ENCODE data around the gene LRP2BP. TPM values are rescaled to one million over a fixed set of nuclear protein-coding genes. Genes with fewer than 3 reads are reported as not detected.

The LRP2BP gene
- total and polyA plus RNA-seq, 2 experiments from 2014 or later, result 0.28 to 1.7 TPM

GRCh38 chr4:185352202-185352601 is 43.5 kb downstream of the LRP2BP start:
- peaks cover 24% of the 10 kb centered on the region for H3K36me3 Mint-ChIP-seq (ENCODE audit: low read depth)
- DNase-seq (ENCODE audit: low spot score) (no peak), ATAC-seq (peak; percentile 29; the same call in 2 of the 3 replicates)
- no peaks in the 10 kb centered on the region for H3K9me3 Mint-ChIP-seq
- no peaks in the 10 kb centered on the region for H3K27me3 Mint-ChIP-seq (ENCODE audit: insufficient read depth, low read depth, poor library complexity)
- no peaks in the 10 kb centered on the region for H3K27me3 ChIP-seq (ENCODE audit: insufficient read depth)
- TF ChIP-seq NANOG (IDR thresholded peaks at IDR 0.05; ENCODE audit: borderline replicate concordance) (no peak), STAT1 (IDR thresholded peaks at IDR 0.05; ENCODE audit: unreplicated experiment) (no peak), EZH2 (IDR thresholded peaks at IDR 0.05; ENCODE audit: low read depth, unreplicated experiment) (no peak), JUNB (IDR thresholded peaks at IDR 0.05; ENCODE audit: unreplicated experiment) (no peak), ZNF114 (CRISPR knock-in tag; IDR thresholded peaks at IDR 0.05) (no peak), ZNF462 (CRISPR knock-in tag; IDR thresholded peaks at IDR 0.05) (no peak), CTCF (conservative IDR thresholded peaks at IDR 0.05; ENCODE audit: low read depth in 2 of 2) (no peak), CREB1 (CRISPR knock-in tag; IDR thresholded peaks at IDR 0.05; ENCODE audit: low read depth) (no peak), EZH2phosphoT487 (IDR thresholded peaks at IDR 0.05; ENCODE audit: unreplicated experiment) (no peak), POLR2AphosphoS5 (IDR thresholded peaks at IDR 0.05; ENCODE audit: low read depth) (no peak)
- peaks cover 29% of the 10 kb centered on the region for H3K4me1 Mint-ChIP-seq
- H3K79me2 ChIP-seq (replicated peaks; ENCODE audit: insufficient read depth), result no peaks in the 10 kb centered on the region
- H3F3A ChIP-seq (replicated peaks; ENCODE audit: low read depth), result no peaks in the 10 kb centered on the region
- peaks cover 6% of the 10 kb centered on the region; the same call in 1 of the 2 replicates for H3K9me2 ChIP-seq (ENCODE audit: insufficient read depth)
- H3K36me3 ChIP-seq (ENCODE audit: insufficient read depth), result peaks cover 3% of the 10 kb centered on the region; the same call in 1 of the 2 replicates
- no peaks in the 10 kb centered on the region for H4K20me1 ChIP-seq (replicated peaks; ENCODE audit: insufficient read depth)
- no peaks in the 10 kb centered on the region; the same call in 1 of the 2 replicates for H3K4me1 ChIP-seq (ENCODE audit: insufficient read depth)
- H2AFZ ChIP-seq, result no peak overlapping the region
- no peak overlapping the region for H3K4me3 Mint-ChIP-seq
- no peak overlapping the region for H3K4me2 ChIP-seq
- H3K27ac ChIP-seq (ENCODE audit: low read depth), result no peak overlapping the region
- H3K27ac Mint-ChIP-seq, result 0 out of 2 replicates have a peak overlapping the region, but pooled peaks have one; percentile 6
- no peak overlapping the region for H3K4me3 ChIP-seq
